Measurements from ENCODE around the gene MLF2.

The MLF2 gene

GRCh38 chr12:6768437-6768914, 15.5 kb upstream of the MLF2 start:
- no peaks in the 10 kb centered on the region for H3K9me2 ChIP-seq (replicated peaks; ENCODE audit: insufficient read depth, low read length)
- no peak for TF ChIP-seq EZH2phosphoT487 (conservative IDR thresholded peaks at IDR 0.05; ENCODE audit: low read length)
- TF ChIP-seq CTCF (IDR thresholded peaks at IDR 0.05; ENCODE audit: insufficient read depth, low read length, poor library complexity, severe bottlenecking), result no peak
- H3K79me2 ChIP-seq (ENCODE audit: insufficient read depth, low read length), result no peaks in the 10 kb centered on the region
- no peak overlapping the region for H3K4me2 ChIP-seq (ENCODE audit: low read depth, low read length, poor library complexity, severe bottlenecking)
- no peaks in the 10 kb centered on the region for H3K9me3 ChIP-seq (ENCODE audit: insufficient read depth, low read length)
- no peak overlapping the region for H3K4me3 ChIP-seq (ENCODE audit: insufficient read depth, low read length, poor library complexity, severe bottlenecking)
- no peak overlapping the region for H3K9ac ChIP-seq (ENCODE audit: low read length)
- no peak overlapping the region for H3K27ac ChIP-seq (ENCODE audit: low read depth, low read length)
- H3K36me3 ChIP-seq (ENCODE audit: low read length), result no peaks in the 10 kb centered on the region
- H4K20me1 ChIP-seq (ENCODE audit: low read depth, low read length), result no peaks in the 10 kb centered on the region
- H3F3A ChIP-seq (ENCODE audit: insufficient read depth), result no peaks in the 10 kb centered on the region
- H3K27me3 ChIP-seq (ENCODE audit: low read length), result no peaks in the 10 kb centered on the region
- H2AFZ ChIP-seq (ENCODE audit: low read depth, low read length, severe bottlenecking), result no peak overlapping the region

GRCh38 chr12:6767353-6768319, 14.7 kb upstream of the MLF2 start:
- Histone ChIP-seq H3K27me3 (ENCODE audit: low read length) (no peaks in the 10 kb centered on the region), H3K4me3 (ENCODE audit: insufficient read depth, low read length, poor library complexity, severe bottlenecking) (peak overlapping the region; percentile 70), H3K9ac (ENCODE audit: low read length) (peak overlapping the region; percentile 54), H3K79me2 (ENCODE audit: insufficient read depth, low read length) (no peaks in the 10 kb centered on the region), H3K9me3 (ENCODE audit: insufficient read depth, low read length) (no peaks in the 10 kb centered on the region), H3K4me2 (ENCODE audit: low read depth, low read length, poor library complexity, severe bottlenecking) (peak overlapping the region; percentile 89), H3K36me3 (ENCODE audit: low read length) (no peaks in the 10 kb centered on the region), H4K20me1 (ENCODE audit: low read depth, low read length) (no peaks in the 10 kb centered on the region), H3K9me2 (replicated peaks; ENCODE audit: insufficient read depth, low read length) (no peaks in the 10 kb centered on the region), H2AFZ (ENCODE audit: low read depth, low read length, severe bottlenecking) (peak overlapping the region; percentile 80), H3F3A (ENCODE audit: insufficient read depth) (no peaks in the 10 kb centered on the region), H3K27ac (ENCODE audit: low read depth, low read length) (no peak overlapping the region)
- TF ChIP-seq CTCF (IDR thresholded peaks at IDR 0.05; ENCODE audit: insufficient read depth, low read length, poor library complexity, severe bottlenecking) (no peak), EZH2phosphoT487 (conservative IDR thresholded peaks at IDR 0.05; ENCODE audit: low read length) (no peak)

- Histone ChIP-seq H3K36me3 (ENCODE audit: low read length) (no peaks in the 10 kb centered on the region), H2AFZ (ENCODE audit: low read depth, low read length, severe bottlenecking) (peak overlapping the region; percentile 80), H3K9me2 (replicated peaks; ENCODE audit: insufficient read depth, low read length) (no peaks in the 10 kb centered on the region), H3K27ac (ENCODE audit: low read depth, low read length) (no peak overlapping the region), H3F3A (ENCODE audit: insufficient read depth) (no peaks in the 10 kb centered on the region), H4K20me1 (ENCODE audit: low read depth, low read length) (no peaks in the 10 kb centered on the region), H3K4me2 (ENCODE audit: low read depth, low read length, poor library complexity, severe bottlenecking) (peak overlapping the region; percentile 89), H3K27me3 (ENCODE audit: low read length) (no peaks in the 10 kb centered on the region), H3K79me2 (ENCODE audit: insufficient read depth, low read length) (no peaks in the 10 kb centered on the region), H3K4me3 (ENCODE audit: insufficient read depth, low read length, poor library complexity, severe bottlenecking) (peak overlapping the region; percentile 70), H3K9me3 (ENCODE audit: insufficient read depth, low read length) (no peaks in the 10 kb centered on the region), H3K9ac (ENCODE audit: low read length) (peak overlapping the region; percentile 54)
- peak; percentile 50 for TF ChIP-seq CTCF (IDR thresholded peaks at IDR 0.05; ENCODE audit: insufficient read depth, low read length, poor library complexity, severe bottlenecking)
- peak; percentile 94; the same call in 1 of the 2 replicates for TF ChIP-seq EZH2phosphoT487 (conservative IDR thresholded peaks at IDR 0.05; ENCODE audit: low read length)
Measured at GRCh38 chr12:6766651-6767349, 13.9 kb upstream of the MLF2 start.
